Measurements from ENCODE around the gene TMBIM6.

Gene TMBIM6

GRCh38 chr12:49798248-49798647, 56.9 kb downstream of the TMBIM6 start:
- no peak for DNase-seq (ENCODE audit: low spot score)

GRCh38 chr12:49798934-49799333, 57.6 kb downstream of the TMBIM6 start:
- DNase-seq (ENCODE audit: low spot score) = no peak

GRCh38 chr12:49800421-49801140, 59.2 kb downstream of the TMBIM6 start:
- no peak for DNase-seq (ENCODE audit: low spot score)

GRCh38 chr12:49801141-49802063, 60.0 kb downstream of the TMBIM6 start:
- DNase-seq (ENCODE audit: low spot score) = no peak

GRCh38 chr12:49803693-49804450, 62.5 kb downstream of the TMBIM6 start:
- DNase-seq (ENCODE audit: low spot score) = no peak

GRCh38 chr12:49804821-49805220, 63.5 kb downstream of the TMBIM6 start:
- no peak for DNase-seq (ENCODE audit: low spot score)

GRCh38 chr12:49805409-49805808, 64.1 kb downstream of the TMBIM6 start:
- no peak for DNase-seq (ENCODE audit: low spot score)

- no peak for DNase-seq (ENCODE audit: low spot score)
Measured at GRCh38 chr12:49806321-49806813, 65.0 kb downstream of the TMBIM6 start.

- DNase-seq (ENCODE audit: low spot score) = no peak
Measured at GRCh38 chr12:49806877-49807276, 65.5 kb downstream of the TMBIM6 start.

- no peak for DNase-seq (ENCODE audit: low spot score)
Measured at GRCh38 chr12:49807991-49808580, 66.7 kb downstream of the TMBIM6 start.

- no peak for DNase-seq (ENCODE audit: low spot score)
Measured at GRCh38 chr12:49808686-49809380, 67.5 kb downstream of the TMBIM6 start.

GRCh38 chr12:49809381-49809905, 68.1 kb downstream of the TMBIM6 start:
- DNase-seq (ENCODE audit: low spot score) = no peak

- DNase-seq (ENCODE audit: low spot score) = no peak
Measured at GRCh38 chr12:49809906-49810389, 68.6 kb downstream of the TMBIM6 start.

GRCh38 chr12:49811136-49811535, 69.8 kb downstream of the TMBIM6 start:
- no peak for DNase-seq (ENCODE audit: low spot score)

GRCh38 chr12:49811961-49812401, 70.6 kb downstream of the TMBIM6 start:
- no peak for DNase-seq (ENCODE audit: low spot score)

- DNase-seq (ENCODE audit: low spot score) = no peak
Measured at GRCh38 chr12:49813131-49813530, 71.8 kb downstream of the TMBIM6 start.
